ENCODE results near the gene ACP5. TPM values are rescaled to one million over a fixed set of nuclear protein-coding genes. Genes with fewer than 3 reads are reported as not detected.
A peak's percentile ranks its signal among the peaks of the same experiment; 100 is the strongest.
"Not testable (repeated sequence)": the region's sequence is repeated elsewhere in the genome, so short reads cannot be mapped to it uniquely, and the experiment has no call there.

The ACP5 gene
- total and polyA plus RNA-seq, 2 donors: 1.1 to 14.7 TPM

DNA sequence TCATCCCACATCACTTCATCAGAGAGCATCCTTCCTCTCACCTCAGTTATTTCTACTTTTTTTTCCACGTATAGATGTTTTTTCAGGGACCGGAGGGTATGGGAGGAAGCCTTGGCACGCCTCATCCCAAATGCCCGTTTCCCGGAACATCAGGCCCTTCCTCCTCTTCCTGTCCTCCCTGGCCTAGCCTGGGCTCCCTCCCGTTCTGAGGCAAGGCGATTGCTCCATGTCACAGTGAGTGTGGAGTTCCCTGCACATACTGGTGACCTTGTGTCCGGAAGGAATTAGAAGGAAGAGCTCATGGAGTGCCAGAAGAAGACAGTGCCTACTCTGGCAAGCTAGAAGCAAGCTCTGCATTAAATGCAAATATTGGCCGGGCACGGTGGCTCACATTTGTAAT is 18.7 kb upstream of the ACP5 start:
- DNase-seq (ENCODE audit: extremely low spot score): no peak
- Histone ChIP-seq H3K36me3 (ENCODE audit: insufficient read depth) (no peaks in the 10 kb centered on the region), H3K27ac (ENCODE audit: low read depth) (no peak overlapping the region), H3K4me3 (ENCODE audit: low read depth, low read length) (no peak overlapping the region), H3K4me1 (ENCODE audit: insufficient read depth) (peaks cover 1% of the 10 kb centered on the region)
- WGBS: 83% methylated on average over 10 of the region's 10 CpGs

DNA sequence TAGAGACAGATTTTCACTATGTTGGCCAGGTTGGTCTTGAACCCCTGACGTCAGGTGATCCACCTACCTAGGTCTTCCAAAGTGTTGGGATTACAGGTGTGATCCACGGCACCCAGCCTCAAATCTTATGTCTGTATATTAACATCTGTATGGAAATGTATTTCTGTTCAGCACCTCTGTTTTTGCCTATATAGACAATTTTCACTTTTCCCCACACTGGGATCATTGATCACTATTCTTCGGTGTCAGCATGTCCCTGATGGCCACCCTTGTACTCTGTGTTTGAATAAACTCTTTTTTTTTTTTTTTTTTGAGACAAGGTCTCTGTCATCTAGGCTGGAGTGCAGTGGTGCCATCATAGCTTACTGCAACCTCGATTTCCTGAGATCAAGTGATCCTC is 16.6 kb upstream of the ACP5 start:
- Histone ChIP-seq H3K27ac (ENCODE audit: low read depth) (no peak overlapping the region), H3K36me3 (ENCODE audit: insufficient read depth) (no peaks in the 10 kb centered on the region), H3K4me1 (ENCODE audit: insufficient read depth) (peaks cover 1% of the 10 kb centered on the region), H3K4me3 (ENCODE audit: low read depth, low read length) (no peak overlapping the region)
- no peak for DNase-seq (ENCODE audit: extremely low spot score)
- WGBS: 86% methylated on average over 4 of the region's 4 CpGs

DNA sequence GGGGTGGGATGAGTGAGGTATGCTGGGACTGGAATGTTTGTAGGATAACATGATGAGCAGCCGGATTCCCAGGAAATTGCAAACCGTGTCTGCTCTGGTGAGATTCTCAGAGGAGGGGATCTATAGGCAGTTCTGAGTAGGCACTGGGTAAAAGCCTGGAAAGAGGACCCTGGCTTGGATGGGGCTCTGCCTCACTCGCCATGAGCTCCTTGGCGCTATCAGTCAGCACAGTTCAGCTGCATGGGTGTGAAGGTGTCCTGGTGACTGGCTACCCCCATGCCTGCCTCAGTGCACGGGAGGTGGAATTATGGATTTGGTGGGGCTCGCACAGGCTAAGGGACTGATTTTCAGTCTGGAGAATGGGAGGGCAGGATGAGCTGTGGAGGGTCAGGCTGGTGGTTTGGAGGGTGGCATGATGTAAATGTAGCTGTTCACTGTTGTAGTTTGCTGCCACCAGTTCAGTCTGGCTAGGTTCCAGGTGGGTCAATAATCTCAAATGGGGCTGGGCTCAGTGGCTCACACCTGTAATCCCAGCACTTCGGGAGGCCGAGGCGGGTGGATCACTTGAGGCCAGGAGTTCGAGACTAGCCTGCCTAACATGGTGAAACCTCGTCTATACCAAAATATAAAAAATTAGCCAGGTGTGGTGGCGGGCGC is 10.7 kb upstream of the ACP5 start:
- DNase-seq (ENCODE audit: extremely low spot score): no peak
- no peaks in the 10 kb centered on the region for H3K4me1 ChIP-seq (ENCODE audit: insufficient read depth)
- WGBS: 66% methylated on average over 13 of the region's 13 CpGs
- H3K4me3 ChIP-seq (ENCODE audit: low read depth, low read length): no peak overlapping the region
- H3K27ac ChIP-seq (ENCODE audit: low read depth): no peak overlapping the region
- H3K36me3 ChIP-seq (ENCODE audit: insufficient read depth): no peaks in the 10 kb centered on the region

DNA sequence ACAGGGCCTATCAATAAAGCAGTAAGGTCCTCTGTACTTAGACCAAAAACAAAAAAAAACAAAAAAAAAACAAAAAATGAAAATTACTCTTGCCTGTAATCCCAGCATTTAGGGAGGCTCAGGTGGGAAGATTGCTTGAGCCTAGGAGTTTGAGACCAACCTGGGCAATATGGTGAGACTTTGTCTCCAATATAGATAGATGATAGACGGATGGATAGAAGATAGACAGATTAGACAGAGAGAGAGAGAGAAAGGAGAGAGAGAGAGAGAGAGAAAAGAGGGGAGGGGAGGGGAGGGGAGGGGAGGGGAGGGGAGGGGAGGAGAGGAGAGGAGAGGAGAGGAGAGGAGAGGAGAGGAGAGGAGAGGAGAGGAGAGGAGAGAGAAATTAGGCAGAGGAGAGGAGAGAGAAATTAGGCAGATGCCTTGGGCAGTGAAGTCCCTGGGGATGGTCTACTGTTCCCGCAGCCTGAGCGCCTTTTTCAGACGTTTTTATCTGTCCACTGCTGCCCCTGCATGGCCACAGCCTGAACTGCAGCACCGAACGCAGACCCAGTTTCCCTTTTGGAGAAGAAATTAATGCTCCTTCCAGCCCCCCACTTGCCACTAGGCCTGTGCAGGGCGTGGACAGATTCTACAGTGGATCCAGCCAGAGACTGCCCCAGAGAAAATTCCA is 10.0 kb upstream of the ACP5 start:
- no peak overlapping the region for H3K27ac ChIP-seq (ENCODE audit: low read depth)

DNA sequence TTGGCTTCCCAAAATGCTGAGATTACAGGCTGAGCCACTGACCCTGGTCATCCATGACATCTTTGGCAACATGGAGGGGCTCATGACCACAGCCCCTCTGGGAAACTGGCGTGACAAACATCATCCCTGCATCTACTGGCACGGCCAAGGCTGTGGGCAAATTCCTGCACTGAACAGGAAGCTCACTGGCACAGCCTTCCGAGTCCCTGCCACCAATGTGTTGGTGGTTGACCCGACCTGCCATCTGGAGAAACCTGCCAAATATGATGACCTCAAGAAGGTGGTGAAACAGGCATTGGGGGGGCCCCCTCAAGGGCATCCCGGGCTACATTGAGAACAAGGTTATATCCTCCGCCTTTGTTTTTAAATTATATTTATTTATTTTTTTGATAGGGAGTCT is 8.9 kb upstream of the ACP5 start:
- Histone ChIP-seq H3K4me1 (ENCODE audit: insufficient read depth) (no peaks in the 10 kb centered on the region), H3K36me3 (ENCODE audit: insufficient read depth) (no peaks in the 10 kb centered on the region), H3K4me3 (ENCODE audit: low read depth, low read length) (no peak overlapping the region), H3K27ac (ENCODE audit: low read depth) (no peak overlapping the region)
- no peak for DNase-seq (ENCODE audit: extremely low spot score)
- 70% methylated on average over 6 of the region's 6 CpGs for WGBS

More for the DNA sequence above, 10.0 kb upstream of the ACP5 start:
- DNase-seq (ENCODE audit: extremely low spot score): peak; percentile 32
- H3K4me1 ChIP-seq (ENCODE audit: insufficient read depth): no peaks in the 10 kb centered on the region
- no peaks in the 10 kb centered on the region for H3K36me3 ChIP-seq (ENCODE audit: insufficient read depth)
- WGBS: 3% methylated on average over 7 of the region's 7 CpGs
- no peak overlapping the region for H3K4me3 ChIP-seq (ENCODE audit: low read depth, low read length)

DNA sequence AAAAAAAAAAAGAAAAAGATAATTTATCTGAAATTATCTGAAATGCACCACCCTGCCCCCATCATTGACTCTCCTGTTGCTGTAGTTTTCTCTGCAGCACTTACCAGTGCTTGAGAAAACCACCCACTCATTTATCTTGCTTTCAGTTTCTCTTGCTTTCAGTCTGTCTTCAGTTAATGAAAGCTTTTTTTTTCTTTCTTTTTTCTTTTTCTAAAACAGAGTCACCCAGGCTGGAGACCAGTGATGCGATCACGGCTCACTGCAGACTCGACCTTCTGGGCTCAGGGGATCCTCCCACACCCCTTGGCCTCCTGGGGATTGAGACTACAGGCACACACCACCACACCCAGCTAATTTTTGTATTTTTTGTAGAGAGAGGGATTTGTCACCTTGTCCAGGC is 4.3 kb upstream of the ACP5 start:
- WGBS: 53% methylated on average over 3 of the region's 3 CpGs
- H3K4me3 ChIP-seq (ENCODE audit: low read depth, low read length): no peak overlapping the region
- no peak overlapping the region for H3K27ac ChIP-seq (ENCODE audit: low read depth)
- no peak for DNase-seq (ENCODE audit: extremely low spot score)
- no peaks in the 10 kb centered on the region for H3K4me1 ChIP-seq (ENCODE audit: insufficient read depth)
- H3K36me3 ChIP-seq (ENCODE audit: insufficient read depth): no peaks in the 10 kb centered on the region

DNA sequence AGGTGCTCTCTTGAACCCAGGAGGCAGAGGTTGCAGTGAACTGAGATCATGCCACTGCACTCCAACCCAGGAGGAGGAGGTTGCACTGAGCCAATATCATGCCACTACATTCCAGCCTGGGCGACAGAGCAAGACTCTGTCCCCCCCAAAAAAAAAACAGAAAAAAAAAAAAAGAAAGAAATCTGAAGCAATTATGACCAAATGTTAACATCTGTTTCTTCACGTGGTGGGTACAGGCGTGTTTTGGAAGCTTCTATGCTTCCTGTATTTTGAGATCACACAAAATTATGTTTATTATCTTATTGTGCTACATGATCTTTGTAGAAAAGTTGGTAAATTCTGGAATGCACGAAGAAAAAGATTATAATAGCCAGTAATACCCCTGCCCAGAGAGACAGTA is 2.7 kb upstream of the ACP5 start:
- H3K4me3 ChIP-seq (ENCODE audit: low read depth, low read length): no peak overlapping the region
- H3K4me1 ChIP-seq (ENCODE audit: insufficient read depth): no peaks in the 10 kb centered on the region
- 69% methylated on average over 4 of the region's 4 CpGs for WGBS

DNA sequence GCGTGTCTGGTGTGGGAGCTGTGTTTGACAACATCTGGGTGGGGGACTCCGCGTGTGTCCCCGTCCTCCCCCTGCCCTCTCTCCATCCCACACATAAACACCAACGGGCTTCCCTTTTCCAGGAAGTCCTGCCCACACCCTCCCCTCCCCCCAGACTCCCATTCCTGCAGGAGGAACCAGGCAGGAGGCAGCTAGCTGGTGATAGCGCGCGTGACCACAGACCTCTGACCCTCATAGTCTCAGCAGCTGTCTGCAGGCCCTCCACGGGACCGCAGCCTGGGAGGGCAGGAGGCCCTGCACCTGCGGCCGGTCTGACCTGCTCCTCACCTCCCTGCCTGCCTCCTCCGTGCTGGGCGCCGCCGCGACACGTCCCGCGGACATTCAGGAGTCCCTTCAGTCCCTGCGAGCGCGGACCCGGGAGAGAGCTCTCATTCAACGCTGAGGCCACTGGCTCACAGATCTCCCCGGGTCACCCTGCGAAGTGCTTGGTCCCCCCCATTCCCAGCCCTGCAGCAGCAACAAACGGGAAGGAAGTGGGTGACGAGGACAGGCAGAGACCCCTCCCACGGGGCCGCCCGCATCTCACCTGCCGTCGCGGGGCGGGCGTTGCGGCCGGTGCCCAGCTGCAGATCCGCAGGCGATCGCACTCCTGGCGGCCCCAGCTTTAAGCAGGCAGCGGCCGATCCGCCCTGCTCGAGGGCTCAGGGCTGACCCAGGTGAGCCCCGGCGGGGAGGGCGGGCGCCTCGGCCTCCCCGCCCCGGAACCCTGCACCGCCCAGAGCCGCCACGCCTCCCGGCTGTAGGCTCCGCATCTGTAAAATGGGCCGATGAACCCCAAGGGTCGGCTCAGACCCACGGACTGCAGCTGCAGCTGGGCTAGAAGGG is 1.1 kb upstream of the ACP5 start:
- no peaks in the 10 kb centered on the region for H3K36me3 ChIP-seq (ENCODE audit: insufficient read depth)
- peak overlapping the region; percentile 33 for H3K4me3 ChIP-seq (ENCODE audit: low read depth, low read length)
- H3K27ac ChIP-seq (ENCODE audit: low read depth): peak overlapping the region; percentile 16
- H3K4me1 ChIP-seq (ENCODE audit: insufficient read depth): no peaks in the 10 kb centered on the region
- WGBS: 13% methylated on average over 62 of the region's 62 CpGs
- no peak for DNase-seq (ENCODE audit: extremely low spot score)

More for the DNA sequence above, 2.7 kb upstream of the ACP5 start:
- DNase-seq (ENCODE audit: extremely low spot score): no peak
- no peak overlapping the region for H3K27ac ChIP-seq (ENCODE audit: low read depth)
- no peaks in the 10 kb centered on the region for H3K36me3 ChIP-seq (ENCODE audit: insufficient read depth)

DNA sequence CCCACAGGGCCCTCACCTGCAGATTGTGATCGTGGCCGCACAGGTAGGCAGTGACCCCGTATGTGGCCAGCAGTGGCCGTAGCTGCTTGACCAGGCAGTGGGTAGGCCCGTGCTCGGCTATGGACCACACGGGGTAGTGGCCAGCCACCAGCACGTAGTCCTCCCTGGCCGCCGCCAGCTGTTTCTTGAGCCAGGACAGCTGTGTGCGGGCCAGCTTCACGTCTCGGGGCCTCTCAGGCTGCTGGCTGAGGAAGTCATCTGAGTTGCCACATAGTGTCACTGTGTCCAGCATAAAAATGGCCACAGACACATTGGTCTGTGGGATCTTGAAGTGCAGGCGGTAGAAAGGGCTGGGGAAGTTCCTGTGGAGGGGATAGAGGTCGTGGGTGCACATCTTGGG is 1.2 kb downstream of the ACP5 start:
- H3K4me1 ChIP-seq (ENCODE audit: insufficient read depth): no peaks in the 10 kb centered on the region
- H3K36me3 ChIP-seq (ENCODE audit: insufficient read depth): no peaks in the 10 kb centered on the region
- no peak overlapping the region for H3K4me3 ChIP-seq (ENCODE audit: low read depth, low read length)
- no peak for DNase-seq (ENCODE audit: extremely low spot score)
- 82% methylated on average over 15 of the region's 15 CpGs for whole genome bisulfite sequencing
- no peak overlapping the region for H3K27ac ChIP-seq (ENCODE audit: low read depth)

DNA sequence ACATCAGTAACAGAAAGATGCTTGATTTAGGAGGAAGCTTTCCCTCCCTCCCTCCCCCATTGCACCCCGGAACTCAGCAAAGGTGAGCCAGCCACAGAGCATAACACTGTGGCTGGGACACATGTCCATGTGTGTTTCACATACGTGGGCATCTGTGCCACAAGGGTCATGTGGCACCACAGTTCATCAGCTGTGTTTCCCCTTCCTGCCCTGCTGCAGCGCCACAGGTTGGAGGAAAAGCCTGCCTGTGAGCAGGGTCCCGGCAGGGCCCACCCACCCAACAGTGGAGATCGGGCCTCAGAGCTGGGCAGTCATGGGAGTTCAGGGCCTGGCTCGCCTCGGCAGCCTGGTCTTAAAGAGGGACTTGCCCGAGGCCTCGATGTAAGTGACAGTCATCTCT is 2.8 kb downstream of the ACP5 start:
- DNase-seq (ENCODE audit: extremely low spot score): no peak
- Histone ChIP-seq H3K4me1 (ENCODE audit: insufficient read depth) (no peaks in the 10 kb centered on the region), H3K27ac (ENCODE audit: low read depth) (no peak overlapping the region), H3K4me3 (ENCODE audit: low read depth, low read length) (no peak overlapping the region), H3K36me3 (ENCODE audit: insufficient read depth) (no peaks in the 10 kb centered on the region)
- 85% methylated on average over 9 of the region's 9 CpGs for WGBS

DNA sequence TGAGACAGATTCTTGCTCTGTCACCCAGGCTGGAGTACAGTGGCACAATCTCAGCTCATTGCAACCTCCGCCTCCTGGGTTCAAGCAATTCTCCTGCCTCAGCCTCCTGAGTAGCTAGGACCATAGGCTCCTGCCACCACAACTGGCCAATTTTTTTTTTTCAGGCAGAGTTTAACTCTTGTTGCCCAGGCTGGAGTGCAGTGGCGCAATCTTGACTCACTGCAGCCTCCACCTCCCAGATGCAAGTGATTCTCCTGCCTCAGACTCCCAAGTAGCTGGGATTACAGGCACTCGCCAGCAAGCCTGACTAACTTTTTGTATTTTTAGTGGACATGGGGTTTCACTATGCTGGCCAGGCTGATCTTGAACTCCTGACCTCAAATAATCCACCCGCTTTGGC is 3.7 kb downstream of the ACP5 start:
- not testable (repeated sequence) for H3K4me3 ChIP-seq (ENCODE audit: low read depth, low read length); H3K27ac ChIP-seq (ENCODE audit: low read depth); H3K36me3 ChIP-seq (ENCODE audit: insufficient read depth); DNase-seq (ENCODE audit: extremely low spot score); H3K4me1 ChIP-seq (ENCODE audit: insufficient read depth)
- 87% methylated on average over 4 of the region's 4 CpGs for WGBS

DNA sequence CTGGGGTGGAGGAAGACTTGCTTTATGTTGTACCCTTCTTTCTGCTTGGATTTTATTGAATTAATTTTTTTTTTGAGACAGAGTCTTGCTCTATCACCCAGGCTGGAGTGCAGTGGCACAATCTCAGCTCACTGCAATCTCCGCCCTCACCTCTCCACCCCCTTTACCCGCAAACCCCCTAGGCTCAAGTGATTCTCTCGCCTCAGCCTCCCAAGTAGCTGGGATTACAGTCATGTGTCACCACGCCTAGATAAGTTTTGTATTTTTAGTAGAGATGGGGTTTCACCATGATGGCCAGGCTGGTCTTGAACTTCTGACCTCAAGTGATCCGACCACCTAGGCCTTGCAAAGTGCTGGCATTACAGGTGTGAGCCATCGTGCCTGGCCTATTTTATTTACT is 4.1 kb downstream of the ACP5 start:
- not testable (repeated sequence) for DNase-seq (ENCODE audit: extremely low spot score); H3K36me3 ChIP-seq (ENCODE audit: insufficient read depth); H3K4me3 ChIP-seq (ENCODE audit: low read depth, low read length)

DNA sequence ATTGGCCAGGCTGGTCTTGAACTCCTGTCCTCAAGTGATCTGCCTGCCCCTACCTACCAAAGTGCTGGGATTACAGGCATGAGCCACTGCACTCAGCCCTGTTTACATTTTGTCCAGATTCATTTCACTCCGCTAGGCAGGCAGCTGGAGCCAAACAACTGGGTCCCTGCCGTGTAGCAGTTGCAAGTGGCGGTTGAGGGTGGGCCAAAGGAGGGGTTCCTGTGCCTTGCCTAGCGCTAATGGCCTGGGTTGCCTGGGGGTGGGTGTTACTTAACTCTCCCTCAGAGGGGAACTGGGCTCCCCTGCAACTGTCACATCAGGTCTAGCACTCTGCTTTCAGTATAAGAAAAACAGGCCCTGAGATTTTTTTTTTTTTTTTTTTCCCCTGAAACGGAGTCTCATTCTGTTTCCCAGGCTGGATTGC is 7.4 kb downstream of the ACP5 start:
- H3K4me1 ChIP-seq (ENCODE audit: insufficient read depth): no peaks in the 10 kb centered on the region
- no peaks in the 10 kb centered on the region for H3K36me3 ChIP-seq (ENCODE audit: insufficient read depth)
- WGBS: 55% methylated on average over 5 of the region's 5 CpGs
- no peak overlapping the region for H3K27ac ChIP-seq (ENCODE audit: low read depth)
- H3K4me3 ChIP-seq (ENCODE audit: low read depth, low read length): no peak overlapping the region
- no peak for DNase-seq (ENCODE audit: extremely low spot score)

More for the DNA sequence above, 4.1 kb downstream of the ACP5 start:
- not testable (repeated sequence) for H3K27ac ChIP-seq (ENCODE audit: low read depth); H3K4me1 ChIP-seq (ENCODE audit: insufficient read depth)
- 73% methylated on average over 6 of the region's 6 CpGs for WGBS

DNA sequence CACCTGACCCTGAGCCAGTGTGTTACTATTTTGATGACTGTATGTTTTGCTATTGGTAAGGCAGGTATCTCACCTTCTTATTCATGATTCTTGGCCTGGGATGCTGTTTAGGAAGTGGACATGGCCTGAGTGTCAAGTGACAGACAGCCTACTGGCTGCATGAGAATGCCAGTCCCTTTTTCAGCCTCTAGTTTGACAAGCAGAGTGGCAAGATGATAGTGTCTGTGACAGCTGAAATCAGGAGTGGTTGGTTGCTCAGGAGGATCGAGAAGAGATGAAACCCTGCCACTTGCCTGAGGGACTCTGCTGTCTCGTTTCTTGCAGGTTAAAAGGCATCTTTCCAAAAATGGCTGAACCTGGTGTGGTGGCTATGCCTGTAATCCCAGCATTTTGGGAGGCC is 11.3 kb downstream of the ACP5 start:
- H3K4me1 ChIP-seq (ENCODE audit: insufficient read depth): no peaks in the 10 kb centered on the region
- H3K4me3 ChIP-seq (ENCODE audit: low read depth, low read length): no peak overlapping the region
- H3K27ac ChIP-seq (ENCODE audit: low read depth): no peak overlapping the region
- 83% methylated on average over 2 of the region's 2 CpGs for WGBS
- H3K36me3 ChIP-seq (ENCODE audit: insufficient read depth): no peaks in the 10 kb centered on the region
- no peak for DNase-seq (ENCODE audit: extremely low spot score)

Measured in urinary bladder (tissue), 4 donors.